ENCODE measurements around the gene ZNF579. TPM values are rescaled to one million over a fixed set of nuclear protein-coding genes. Genes with fewer than 3 reads are reported as not detected.
"Not testable (repeated sequence)": the region's sequence is repeated elsewhere in the genome, so short reads cannot be mapped to it uniquely, and the experiment has no call there.

ZNF579 gene
- total RNA-seq, 1 donor, result 4.4 TPM

GRCh38 chr19:55536366-55536765, 44.3 kb downstream of the ZNF579 start:
- TF ChIP-seq CTCF (IDR thresholded peaks at IDR 0.05; ENCODE audit: insufficient read depth, low read length), result no peak
- DNase-seq (ENCODE audit: low read depth), result no peak
- H3K4me3 ChIP-seq (ENCODE audit: low read depth, low read length), result no peak overlapping the region

GRCh38 chr19:55535965-55536350, 44.7 kb downstream of the ZNF579 start:
- H3K4me3 ChIP-seq (ENCODE audit: low read depth, low read length), result no peak overlapping the region
- no peak for TF ChIP-seq CTCF (IDR thresholded peaks at IDR 0.05; ENCODE audit: insufficient read depth, low read length)
- DNase-seq (ENCODE audit: low read depth), result no peak

DNA sequence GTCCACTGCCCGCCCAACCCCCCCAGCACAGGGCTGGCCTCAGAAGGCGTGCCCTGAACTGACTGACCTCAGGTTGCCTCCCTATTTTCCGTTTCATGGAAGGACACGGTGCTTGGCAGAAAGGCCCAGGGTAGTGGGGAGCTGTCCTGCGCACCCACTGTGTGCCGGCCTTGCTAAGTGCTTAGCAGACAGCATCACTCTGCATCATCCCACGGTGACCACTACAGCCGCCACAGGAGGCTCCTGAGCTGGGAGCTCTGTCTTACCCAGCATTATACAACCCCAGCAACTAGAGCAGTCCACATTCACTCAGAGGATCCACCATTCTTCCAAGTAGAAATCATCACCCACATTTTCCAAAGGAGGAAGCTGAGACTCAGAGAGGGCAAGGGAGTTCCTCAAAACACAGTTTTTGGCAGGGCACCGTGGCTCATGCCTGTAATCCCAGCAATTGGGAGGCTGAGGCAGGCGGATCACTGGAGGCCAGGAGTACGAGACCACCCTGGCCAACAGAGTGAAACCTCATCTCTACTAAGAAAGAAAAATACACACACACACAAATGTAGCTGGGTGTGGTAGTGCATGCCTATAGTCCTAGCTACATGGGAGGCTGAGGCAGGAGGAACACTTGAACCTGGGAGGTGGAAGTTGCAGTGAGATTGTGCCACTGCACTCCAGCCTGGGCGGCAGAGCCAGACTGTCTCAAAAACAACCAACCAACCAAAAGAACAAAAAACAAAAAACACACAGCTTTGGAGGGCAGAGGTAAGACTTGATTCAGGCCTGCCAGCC, 45.3 kb downstream of the ZNF579 start:
- no peak for DNase-seq (ENCODE audit: low read depth)
- TF ChIP-seq CTCF (IDR thresholded peaks at IDR 0.05; ENCODE audit: insufficient read depth, low read length), result no peak

GRCh38 chr19:55534280-55534679, 46.4 kb downstream of the ZNF579 start:
- not testable (repeated sequence) for DNase-seq (ENCODE audit: low read depth); H3K4me3 ChIP-seq (ENCODE audit: low read depth, low read length)

More for the DNA sequence above, 45.3 kb downstream of the ZNF579 start:
- H3K4me3 ChIP-seq (ENCODE audit: low read depth, low read length), result no peak overlapping the region

- no peak overlapping the region for H3K4me3 ChIP-seq (ENCODE audit: low read depth, low read length)
- DNase-seq (ENCODE audit: low read depth), result no peak
- no peak for TF ChIP-seq CTCF (IDR thresholded peaks at IDR 0.05; ENCODE audit: insufficient read depth, low read length)
Measured at GRCh38 chr19:55530996-55531395, 49.7 kb downstream of the ZNF579 start.

- H3K4me3 ChIP-seq (ENCODE audit: low read depth, low read length), result no peak overlapping the region
- TF ChIP-seq CTCF (IDR thresholded peaks at IDR 0.05; ENCODE audit: insufficient read depth, low read length), result no peak
- no peak for DNase-seq (ENCODE audit: low read depth)
Measured at GRCh38 chr19:55529636-55530234, 50.9 kb downstream of the ZNF579 start.

- TF ChIP-seq CTCF (IDR thresholded peaks at IDR 0.05; ENCODE audit: insufficient read depth, low read length), result no peak
- no peak for DNase-seq (ENCODE audit: low read depth)
- H3K4me3 ChIP-seq (ENCODE audit: low read depth, low read length), result no peak overlapping the region
Measured at GRCh38 chr19:55528030-55528803, 52.4 kb downstream of the ZNF579 start.

Measured in fibroblast of the aortic adventitia (primary cell).